Caki2 (cell line): ENCODE results near the gene ADIRF. TPM values are rescaled to one million over a fixed set of nuclear protein-coding genes. Genes with fewer than 3 reads are reported as not detected.

ENCODE experiments used
- DNase-seq: peaks from one replicate; pipeline ENCODE4 v3.0.0-alpha.2; 2015; ENCODE audit warnings: low read depth
- in situ Hi-C: cut with HindIII; loops from 2 replicates; pipeline ENCODE4 v1.10.0; 2016; ENCODE audit warnings: low sequenced_read_pairs, low pct_unique_long_range_greater_than_20kb, mixed read lengths
- total RNA-seq: library from RNA; depleted of rRNA; stranded (reverse); fragments of >200 nt; shearing (Covaris generic); gene quantifications from 2 replicates; pipeline ENCODE4 v1.2.3, GENCODE V29; 2014; ENCODE audit warnings: low replicate concordance

ADIRF gene
- total RNA-seq, 1 experiment from 2014 or later: not detected

DNA sequence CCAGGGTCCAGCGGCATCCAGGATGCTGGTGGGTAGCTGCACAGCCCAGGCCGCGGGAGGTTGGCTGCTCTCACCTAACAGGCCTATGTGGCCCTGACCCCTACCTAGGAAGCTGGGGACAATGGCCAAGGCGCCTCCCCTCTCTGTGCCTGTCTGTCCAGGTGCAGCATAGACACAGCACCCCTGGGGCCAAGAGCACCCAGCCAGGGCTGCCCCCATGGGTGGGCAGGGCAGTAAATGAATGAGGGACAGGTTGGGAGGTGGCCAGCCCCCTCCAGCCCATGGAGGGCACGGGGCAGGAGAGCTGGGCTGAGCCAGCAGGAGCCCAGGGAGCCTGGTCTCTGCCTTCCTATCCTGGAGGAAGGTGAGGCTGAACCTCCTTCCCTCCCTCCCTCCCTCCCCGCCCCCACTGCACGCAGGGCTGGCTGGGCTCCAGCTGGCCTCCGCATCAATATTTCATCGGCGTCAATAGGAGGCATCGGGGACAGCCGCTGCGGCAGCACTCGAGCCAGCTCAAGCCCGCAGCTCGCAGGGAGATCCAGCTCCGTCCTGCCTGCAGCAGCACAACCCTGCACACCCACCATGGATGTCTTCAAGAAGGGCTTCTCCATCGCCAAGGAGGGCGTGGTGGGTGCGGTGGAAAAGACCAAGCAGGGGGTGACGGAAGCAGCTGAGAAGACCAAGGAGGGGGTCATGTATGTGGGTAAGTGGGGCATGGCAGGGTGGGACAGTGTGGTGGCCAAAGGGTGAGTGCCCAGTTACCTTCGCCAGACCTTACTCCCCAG, 10.0 kb upstream of the ADIRF start, which contains the start of gene SNCG:
TSS of gene SNCG (plus strand) at position 484 of the 785 bp plus-strand sequence. CDS start at position 583, 99 bp downstream.
- DNase-seq: peak; percentile 54
- in situ Hi-C loops: no loop called here

DNA sequence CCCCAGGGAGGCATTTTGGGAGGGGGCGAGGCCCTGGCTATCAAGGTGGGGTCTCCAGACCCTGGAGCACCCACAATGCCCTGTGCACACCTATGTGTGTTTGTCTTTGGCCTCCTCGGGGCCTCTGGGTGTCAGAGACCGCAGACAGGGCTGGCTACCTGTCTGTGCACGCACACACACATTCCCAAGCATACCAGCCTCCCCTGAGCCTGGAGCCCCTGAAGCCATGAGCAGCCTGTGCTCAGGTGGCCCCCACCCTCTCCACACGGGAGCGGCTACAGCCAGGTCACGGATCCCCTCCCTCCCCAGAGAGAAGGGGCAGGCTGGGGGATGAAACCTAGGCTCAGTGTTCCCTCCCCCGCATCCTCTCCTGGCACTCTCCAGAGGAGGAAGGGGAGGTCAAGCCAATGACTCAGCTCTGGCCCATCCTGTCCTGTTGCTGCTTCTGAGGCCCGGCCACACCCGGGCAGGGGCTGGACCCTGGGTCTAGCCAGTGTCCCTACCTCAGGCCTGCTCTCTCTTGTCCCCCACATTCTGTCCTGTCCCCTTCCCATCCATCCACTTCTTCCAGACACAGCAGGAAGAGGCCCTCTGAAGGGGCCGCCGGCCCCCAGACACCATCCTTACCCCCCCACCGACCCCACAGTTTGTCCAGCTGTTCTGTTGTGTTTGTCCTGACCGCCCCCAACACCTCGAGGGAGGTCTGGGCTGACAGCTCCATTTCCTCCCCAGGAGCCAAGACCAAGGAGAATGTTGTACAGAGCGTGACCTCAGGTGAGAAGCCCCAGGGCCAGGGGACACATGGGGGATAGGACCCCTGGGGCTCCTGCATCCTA, 9.2 kb upstream of the ADIRF start:
- peak; percentile 91 for DNase-seq
- in situ Hi-C loops: no loop called here

DNA sequence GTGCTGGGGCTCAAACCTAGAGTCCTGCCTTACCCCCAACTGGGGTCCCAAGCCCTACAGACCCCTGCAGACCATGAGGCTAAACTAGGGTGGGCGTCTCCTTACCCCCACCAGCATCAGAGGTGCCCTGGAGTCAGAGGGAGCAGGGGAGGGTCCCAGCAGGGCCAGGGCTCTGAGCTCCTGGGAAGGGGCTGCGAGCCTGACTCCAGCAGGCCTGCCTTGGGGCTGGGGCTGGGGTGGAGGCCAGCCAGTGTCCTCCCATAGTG, 8.6 kb upstream of the ADIRF start:
- DNase-seq: no peak
- in situ Hi-C loops: no loop called here

DNA sequence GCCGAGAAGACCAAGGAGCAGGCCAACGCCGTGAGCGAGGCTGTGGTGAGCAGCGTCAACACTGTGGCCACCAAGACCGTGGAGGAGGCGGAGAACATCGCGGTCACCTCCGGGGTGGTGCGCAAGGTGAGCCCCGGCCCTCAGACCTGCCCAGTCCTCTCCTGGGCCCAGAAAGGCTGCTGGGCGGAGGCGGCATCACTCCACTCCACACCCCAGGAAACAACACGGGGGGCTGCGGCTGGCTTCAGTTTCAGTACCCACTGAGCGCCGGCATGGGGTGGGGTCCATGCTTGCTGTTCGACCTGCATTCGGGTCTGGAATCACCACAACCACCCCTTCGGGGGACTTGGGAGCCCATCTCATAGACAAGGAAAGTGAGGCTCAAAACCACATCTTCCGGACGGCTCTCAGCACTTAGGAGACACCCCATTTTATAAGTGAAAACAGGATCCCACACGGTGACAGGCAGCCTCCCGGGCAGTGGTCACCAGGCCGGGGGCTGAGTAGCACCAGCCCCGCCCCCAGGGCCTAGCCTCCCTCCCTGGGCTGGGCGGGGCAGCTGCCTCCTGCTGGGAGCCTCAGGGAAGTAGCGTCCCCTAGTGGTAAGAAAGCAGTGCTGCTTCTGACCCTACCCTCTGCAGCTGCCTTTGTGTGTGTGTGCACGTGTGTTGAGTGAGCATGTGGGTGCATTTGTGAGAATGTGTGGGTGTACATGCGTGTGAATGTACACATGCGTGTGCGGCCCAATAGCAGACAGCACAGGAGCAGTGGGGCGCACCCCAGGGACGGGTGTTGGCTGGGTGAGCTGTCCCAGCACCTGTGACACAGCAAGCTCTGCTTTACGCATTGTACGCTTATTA, 8.0 kb upstream of the ADIRF start:
- in situ Hi-C loops: no loop called here
- peak; percentile 78 for DNase-seq

DNA sequence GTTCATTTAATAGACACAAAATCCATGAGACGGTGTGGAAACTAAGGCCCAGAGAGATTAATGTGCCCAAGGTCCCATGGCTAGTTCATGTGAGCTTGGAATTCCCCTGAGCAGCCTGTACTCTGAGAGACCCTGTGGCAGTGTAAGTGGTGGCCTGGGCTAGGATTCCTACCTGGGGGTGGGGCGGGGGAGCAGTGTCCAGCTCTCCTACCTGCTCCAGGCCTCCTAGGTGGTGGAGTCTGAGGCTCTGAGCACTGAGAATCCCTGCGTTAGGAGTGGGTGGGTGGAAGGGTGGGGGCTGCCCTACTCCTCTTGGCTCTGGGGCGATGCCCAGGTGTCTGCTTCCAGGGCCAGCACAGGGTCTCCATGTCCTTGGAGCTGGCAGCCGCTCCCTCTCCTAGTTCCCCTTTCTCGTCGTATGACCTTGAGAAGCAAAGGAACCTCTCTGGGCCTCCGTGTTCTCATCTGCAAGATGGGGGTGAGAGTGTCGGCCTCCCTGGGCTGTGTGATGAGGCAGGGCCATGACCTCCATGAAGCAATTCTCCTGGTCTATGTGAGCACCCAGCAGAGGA, 7.3 kb upstream of the ADIRF start:
- in situ Hi-C loops: no loop called here
- no peak for DNase-seq

DNA sequence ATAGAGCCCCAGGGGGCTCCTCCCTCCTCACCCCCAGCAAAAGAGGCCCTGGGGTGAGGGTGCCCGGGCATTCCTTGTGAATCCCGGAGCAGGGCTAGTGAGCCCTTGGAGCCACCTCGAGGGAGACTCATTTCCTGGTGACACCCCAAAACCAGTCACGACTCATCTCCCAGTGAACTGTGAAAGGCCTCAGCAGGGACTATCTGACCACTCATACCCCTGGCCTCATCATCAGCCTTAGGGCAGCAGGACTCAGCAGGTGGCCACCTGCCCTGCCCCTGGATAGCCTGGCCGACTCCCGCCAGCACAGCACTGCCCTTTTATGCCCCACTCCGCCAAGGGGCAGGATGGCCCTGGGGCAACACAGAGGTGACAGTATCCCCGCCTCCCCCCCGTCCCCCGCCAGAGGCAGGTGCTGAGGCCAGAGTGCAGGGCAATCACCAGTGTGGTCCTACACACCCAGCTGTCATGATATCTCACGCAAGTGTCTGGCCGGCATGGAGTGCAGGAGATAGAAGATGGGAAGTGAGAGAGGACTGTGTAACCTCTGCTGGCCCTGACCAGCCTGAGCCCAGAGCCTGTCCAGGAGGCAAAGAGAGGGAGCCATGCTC, 6.7 kb upstream of the ADIRF start:
- no peak for DNase-seq
- in situ Hi-C loops: no loop called here

DNA sequence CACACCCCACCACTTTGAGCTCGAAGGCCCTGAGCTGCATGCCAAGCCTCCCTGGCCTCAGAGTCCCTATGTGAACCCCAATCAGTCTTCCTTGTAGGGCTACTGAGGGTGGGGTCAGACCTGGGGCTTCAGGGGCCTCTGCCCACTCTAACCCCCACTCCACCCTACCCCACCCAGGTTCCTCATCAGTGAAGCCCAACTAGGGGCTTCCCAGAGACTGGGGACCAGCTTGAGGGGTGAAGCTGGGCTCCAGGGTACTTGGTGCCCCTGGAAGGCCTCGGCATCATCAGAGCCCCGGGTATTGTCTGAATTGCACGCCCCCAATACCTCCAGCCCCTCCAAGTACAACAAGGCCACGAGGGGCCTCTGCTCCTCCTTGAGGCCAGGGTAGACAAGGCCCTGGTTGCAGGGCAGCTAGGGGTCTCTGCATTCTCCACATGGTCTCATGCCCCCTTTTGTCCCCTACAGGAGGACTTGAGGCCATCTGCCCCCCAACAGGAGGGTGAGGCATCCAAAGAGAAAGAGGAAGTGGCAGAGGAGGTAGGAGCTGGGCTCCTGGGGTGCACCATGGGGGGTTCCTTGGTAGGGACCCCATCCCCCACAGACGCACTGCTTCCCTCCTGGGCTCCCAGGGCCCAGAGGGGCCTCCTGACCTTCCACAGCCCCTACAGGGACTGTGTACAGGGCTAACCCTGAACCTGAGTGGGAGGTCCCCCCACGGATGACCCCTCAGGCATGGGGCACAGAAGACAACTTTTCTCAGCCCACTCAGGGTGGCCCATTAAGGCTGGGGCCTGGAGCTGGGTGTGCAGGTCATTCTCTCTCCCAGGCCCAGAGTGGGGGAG, 5.9 kb upstream of the ADIRF start:
- in situ Hi-C loops: no loop called here
- no peak for DNase-seq

DNA sequence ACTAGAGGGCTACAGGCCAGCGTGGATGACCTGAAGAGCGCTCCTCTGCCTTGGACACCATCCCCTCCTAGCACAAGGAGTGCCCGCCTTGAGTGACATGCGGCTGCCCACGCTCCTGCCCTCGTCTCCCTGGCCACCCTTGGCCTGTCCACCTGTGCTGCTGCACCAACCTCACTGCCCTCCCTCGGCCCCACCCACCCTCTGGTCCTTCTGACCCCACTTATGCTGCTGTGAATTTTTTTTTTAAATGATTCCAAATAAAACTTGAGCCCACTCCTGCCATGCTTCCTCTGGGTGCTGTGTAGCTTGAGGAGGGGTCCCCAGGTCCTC, 5.3 kb upstream of the ADIRF start:
- DNase-seq: no peak
- in situ Hi-C loops: no loop called here

DNA sequence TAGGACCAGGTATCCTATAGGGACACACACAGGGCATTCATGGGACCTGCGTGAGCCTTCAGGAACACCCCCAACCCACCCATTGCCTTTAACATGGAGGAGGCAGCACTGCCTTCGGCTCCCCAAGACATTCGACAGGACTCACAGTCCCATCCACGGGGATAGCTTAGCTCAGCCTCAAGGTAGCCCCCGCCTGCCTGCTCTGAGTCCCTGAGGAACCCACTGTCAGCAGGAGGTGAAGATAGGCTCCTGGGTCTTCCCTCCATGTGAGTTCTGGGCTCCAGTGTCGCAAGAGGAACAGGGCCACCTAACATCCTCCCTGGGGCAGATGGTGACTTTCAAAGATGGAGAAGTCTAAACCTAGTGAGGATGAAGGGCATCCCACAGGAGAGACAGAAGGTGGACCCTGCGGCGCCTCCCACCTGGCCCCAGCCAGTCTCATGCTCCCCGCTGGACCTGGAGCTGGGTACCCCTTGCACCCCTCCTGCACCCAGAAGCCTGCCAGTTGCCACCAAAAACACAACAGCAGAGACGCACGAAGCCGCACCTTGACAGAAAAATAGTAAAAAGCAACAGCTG, 4.9 kb upstream of the ADIRF start:
- in situ Hi-C loops: no loop called here
- no peak for DNase-seq

DNA sequence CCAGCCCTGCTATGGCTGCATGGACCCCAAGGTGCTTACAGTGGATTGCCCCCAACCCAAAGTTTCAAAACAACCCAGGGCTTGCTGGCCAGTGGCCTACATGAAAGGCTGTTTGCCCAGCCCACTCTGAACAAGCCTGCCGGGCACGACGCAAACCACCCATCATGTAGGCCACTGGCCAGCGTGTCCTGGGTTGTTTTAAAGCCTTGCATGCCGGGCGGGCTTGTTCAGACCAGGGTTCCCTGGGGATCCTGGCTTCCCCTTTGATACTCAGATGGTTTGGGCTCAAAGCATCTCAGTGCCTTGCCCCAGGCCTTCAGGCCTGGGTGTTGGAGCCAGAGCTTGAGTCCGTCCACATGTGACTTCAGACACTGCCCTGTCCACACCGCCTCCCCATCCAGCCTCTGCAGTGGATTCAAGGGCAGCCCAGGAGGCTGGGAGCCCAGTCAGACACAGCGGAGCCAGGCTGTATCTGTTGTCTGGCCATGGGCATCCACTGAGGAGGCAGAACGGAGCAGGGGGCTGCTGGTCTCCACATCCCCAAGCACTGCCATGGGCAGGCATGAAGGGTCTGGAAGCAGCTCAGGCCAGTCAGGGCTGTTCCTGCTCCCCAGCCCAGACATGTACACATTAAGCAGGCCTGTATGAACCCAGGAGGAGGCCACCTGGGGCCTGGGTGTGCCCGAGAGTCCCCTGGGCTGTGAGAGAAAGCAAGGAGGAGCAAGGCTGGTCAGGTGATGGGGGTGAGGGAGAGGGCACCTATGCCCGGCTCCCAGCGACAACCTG, 4.0 kb upstream of the ADIRF start:
- DNase-seq: no peak
- in situ Hi-C loops: no loop called here

DNA sequence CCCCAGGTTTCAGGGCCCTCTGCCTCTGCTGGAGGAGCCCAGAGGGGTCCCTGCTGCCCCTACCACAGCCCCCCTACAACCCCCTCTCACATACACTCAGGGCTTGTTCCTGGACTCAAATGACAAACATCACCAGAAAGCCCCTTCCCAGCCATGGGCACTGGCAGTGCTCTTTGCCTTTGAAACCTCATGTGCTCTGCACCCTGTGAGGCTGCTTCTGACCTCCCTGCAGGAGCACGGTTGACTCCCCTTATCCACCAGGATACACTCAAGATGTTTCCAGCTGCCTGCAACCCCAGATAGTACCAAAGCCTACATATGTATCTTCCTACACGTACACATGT, 3.5 kb upstream of the ADIRF start:
- in situ Hi-C loops: no loop called here
- no peak for DNase-seq

DNA sequence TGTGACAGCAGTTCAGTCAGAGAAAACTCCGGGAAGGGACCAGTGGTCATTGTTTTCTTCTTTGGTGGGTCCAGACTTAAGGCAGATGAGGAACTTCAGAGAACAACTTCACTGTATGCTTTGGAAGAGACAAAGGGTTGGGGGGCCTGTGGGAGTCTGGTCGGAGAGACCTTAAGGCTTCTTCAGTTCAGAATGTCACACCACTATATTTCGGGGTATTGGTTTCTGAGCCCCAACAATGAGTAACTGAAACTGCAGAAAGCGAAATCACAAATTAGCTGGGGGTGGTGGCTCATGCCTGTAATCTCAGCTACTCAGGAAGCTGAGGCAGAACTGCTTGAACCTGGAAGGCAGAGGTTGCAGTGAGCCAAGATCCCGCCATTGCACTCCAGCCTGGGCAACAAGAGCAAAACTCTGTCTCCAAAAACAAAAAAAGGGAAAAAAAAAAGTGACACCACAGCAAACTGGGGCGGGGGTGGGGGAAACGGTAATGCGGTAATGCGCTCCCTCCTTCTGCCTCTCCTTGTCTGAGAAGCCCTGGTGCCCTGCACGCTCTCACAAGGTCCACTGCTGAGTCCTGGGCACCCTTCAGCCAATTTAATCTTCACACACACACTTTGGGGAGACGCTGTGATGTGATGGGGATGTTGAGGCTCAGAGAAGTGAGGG, 2.2 kb upstream of the ADIRF start:
- DNase-seq: no peak
- in situ Hi-C loops: no loop called here

DNA sequence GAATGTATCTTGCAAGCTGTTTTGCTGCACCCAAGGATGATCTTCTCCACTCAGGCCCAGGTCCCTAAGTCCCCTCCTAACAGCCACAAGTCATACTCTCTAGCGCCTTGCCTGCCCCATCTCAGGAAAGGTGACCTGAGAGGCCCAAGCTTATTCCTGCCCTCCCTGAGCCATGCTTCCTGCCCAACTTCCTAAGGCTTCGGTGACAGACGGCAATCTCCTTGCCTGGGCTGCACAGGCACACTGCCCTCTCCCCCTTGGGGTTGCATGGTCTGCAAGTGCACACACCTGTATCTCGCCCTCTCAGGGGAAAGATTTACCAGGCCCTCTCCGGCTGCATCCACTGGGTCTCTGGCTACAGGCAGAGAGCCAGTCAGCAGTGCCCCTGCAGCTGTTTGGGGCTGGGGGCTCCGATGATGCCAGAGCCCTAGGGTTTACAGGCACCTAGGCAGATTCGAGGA, 771 bp upstream of the ADIRF start:
- no peak for DNase-seq
- in situ Hi-C loops: no loop called here

DNA sequence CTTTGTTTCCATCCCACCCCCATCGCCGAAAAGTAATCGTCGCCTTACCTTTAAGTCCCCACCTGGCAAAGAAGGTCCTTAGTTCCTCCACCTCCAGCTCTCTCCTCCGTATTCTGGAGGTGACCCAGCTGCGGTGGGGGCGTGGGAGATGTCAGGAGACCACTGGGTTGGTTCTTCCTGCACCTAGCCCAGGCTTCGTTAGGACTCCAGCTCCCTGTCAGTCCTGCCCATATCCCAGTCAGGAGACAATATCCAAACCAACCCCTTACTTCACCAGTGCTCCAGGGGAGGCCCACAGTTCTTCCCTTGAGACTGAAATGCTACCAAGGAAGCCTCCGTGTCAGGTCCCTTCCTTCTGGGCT, 693 bp downstream of the ADIRF start:
- DNase-seq: no peak
- in situ Hi-C loops: no loop called here

DNA sequence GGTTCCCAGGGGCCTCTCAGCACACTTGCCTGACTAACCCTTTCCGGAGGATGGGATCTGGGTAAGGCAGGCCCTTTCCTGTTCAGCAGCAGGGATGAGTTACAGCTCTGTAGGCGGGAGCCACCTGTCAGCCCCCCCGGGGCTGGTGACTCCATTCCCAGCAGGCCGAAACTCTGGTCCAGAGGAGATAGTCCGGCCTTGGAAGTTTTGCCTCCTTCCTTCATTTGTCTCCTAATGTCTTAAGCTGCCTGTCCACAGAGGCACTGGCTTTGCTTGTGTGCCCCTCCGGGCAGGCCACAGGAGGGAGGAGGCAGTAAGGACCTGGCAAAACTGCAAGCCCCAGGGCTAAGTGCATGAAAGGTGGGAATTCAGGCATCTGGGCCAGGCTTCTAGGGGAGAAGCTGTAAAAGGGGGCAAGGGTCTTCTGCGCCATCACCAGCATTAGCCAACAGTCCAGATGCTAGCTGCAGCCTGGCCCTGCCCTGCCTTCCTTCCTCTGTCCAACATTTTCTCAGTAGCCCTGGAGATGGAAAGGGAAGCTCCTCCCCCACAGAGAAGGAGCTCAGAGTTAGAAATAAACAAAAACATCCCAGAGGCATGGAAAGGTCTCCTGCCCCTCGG, 1.2 kb downstream of the ADIRF start:
- DNase-seq: no peak
- in situ Hi-C loops: no loop called here
